GM19035 (cell line): ENCODE measurements around the gene CLIC3.

Experiments
- ATAC-seq: cut with Tn5 transposase; IDR thresholded peaks from one replicate; pipeline ENCODE4 v1.9.1; 2021; ENCODE audit not compliant: unreplicated experiment

CLIC3 gene

GRCh38 chr9:136968333-136969127 lies 27.8 kb downstream of the CLIC3 start:
- no peak for ATAC-seq

- no peak for ATAC-seq
Measured at GRCh38 chr9:136965771-136966484, 30.4 kb downstream of the CLIC3 start.

- no peak for ATAC-seq
Measured at GRCh38 chr9:136964833-136965422, 31.4 kb downstream of the CLIC3 start.

DNA sequence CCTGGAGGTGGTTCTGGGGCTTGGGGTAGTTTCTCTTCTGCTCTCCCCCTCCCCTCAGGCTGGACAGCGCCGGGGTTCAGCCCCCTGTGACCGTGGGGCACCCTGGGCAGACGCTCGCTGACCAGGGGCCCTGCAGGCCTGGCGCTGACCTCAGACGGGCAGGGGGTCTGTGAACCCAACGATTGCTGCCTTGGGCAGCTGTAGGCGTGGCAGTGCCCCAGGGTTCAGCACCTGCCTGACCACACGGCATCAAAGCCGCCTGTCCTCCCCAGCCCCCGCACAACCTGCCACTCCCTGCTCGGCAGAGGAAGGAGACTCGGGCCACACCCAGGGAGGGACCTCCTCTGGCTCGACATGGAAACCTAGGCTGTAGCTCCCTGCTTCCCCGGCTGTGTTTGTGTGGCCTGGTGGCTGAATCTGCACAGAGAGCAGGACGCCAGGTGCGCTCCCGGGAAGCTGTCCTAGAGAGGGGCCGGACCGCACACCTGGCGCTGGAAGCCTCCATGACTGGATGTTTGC lies 32.1 kb downstream of the CLIC3 start:
- no peak for ATAC-seq

- ATAC-seq = no peak
Measured at GRCh38 chr9:136963751-136964150, 32.6 kb downstream of the CLIC3 start.

DNA sequence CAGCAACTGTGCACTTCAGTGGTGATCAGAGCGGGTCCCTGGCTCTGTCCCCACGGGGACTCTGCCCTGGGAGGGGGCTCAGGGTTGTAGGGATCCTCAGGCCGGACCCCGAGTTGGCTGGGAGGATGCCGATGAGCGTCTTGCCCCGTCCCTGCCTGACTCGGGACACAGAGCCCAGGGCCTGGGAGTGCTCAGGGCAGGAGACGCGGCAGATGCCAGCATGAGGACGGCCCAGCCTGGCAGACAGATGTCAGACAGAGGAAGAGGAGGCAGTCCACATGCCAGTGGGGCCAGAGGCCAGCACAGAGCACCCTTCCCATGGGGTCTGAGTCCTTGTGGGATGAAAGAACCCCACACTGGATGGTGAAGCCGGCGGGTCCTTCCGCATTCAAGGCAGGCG lies 33.0 kb downstream of the CLIC3 start:
- no peak for ATAC-seq

GRCh38 chr9:136962701-136963248 lies 33.6 kb downstream of the CLIC3 start:
- no peak for ATAC-seq

DNA sequence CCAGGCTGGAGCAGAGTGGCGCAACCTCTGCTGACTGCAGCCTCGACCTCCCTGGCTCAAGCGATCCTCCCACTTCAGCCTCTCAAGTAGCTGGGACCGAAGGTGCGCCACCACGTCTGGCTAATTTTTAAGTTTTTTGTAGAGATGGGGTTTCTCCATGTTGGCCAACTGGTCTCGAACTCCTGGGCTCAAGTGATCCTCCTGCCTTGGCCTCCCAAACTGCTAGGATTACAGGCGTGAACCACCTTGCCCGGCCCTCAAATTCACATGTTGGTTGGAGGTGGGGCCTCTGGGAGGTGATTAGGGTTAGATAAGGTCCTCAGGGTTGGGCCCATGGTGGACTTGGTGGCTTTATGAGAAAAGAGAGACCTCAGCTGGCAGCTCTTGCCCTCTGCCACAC lies 34.2 kb downstream of the CLIC3 start:
- no peak for ATAC-seq

DNA sequence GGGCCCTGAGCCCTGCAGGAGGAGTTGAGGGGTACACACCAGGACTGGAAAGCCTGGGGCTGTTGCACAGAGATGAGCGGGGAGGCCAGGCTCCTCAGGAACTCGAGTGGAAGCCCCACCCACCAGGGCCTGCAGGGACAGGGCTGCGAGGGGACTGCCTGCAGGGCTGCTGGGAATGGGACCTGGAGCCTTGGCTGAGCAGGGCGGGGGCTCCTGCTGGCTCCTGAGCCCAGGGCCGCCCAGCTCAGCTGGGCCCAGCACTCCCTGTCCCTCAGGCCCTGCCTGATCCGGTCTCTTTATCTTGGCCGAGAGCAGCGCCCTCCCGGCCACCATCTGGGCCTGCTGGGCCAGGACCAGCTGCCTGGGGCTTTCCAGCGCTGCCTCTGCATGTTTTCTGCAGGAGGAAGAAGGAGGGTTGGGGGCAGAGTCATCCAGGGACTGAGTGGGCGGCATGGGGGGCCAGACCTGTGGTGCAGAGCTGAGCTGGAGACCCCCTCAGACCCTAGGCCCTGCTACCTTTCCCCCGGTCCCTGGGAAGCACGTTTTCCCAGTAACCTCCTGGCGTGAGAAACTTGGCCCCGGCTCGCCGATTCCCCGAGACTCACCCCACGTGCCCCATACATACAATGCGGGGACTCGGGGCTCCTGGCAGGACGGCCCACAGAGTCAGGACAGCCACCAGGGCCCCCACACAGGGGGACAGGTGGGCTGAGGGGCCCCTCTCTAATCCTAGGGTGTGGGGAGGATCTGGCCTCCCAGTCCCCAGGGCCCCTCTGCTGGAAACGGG lies 34.9 kb downstream of the CLIC3 start:
- no peak for ATAC-seq

DNA sequence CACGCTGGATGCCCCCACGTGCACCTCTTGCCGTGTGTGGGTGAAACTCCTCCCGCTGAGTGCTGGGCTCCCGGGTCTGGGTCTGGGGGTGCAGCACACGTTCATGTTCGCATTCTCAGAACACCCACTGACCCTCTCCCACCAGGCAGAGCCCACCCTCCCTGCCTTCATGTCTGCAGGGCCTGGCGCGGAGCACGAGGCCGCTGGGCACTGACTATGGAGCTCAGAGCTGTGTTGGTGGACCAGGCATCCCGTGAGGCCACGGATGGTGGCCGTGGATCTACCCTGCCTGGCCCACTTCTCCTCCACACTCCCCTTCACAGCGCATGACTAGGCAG lies 35.5 kb downstream of the CLIC3 start:
- no peak for ATAC-seq

DNA sequence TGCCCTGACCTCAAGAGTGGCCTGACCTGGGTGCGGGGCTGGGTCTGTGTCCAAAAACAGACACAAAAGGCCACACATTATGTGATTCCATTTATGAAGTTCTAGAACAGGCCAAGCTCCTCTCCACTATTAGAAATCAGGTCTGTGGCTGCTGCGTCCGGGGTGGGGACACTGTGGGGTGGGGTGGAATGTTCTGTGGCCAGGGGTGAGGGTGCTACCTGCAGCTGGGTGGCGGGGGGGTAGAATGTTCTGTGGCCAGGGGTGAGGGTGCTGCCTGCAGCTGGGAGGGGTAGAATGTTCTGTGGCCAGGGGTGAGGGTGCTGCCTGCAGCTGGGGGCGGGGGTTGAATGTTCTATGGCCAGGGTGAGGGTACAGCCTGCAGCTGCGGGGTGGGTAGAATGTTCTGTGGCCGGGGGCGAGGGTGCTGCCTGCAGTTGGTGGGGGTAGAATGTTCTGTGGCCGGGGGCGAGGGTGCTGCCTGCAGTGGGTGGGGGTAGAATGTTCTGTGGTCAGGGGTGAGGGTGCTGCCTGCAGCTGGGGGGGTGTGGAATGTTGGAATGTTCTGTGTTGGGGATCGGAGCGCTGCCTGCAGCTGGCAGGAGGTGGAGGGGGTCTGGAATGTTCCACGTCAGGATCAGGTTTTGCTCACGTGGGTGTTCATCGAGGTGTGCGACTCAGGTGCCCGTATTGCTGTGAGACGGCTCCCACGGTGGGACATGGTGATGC lies 36.0 kb downstream of the CLIC3 start:
- no peak for ATAC-seq

DNA sequence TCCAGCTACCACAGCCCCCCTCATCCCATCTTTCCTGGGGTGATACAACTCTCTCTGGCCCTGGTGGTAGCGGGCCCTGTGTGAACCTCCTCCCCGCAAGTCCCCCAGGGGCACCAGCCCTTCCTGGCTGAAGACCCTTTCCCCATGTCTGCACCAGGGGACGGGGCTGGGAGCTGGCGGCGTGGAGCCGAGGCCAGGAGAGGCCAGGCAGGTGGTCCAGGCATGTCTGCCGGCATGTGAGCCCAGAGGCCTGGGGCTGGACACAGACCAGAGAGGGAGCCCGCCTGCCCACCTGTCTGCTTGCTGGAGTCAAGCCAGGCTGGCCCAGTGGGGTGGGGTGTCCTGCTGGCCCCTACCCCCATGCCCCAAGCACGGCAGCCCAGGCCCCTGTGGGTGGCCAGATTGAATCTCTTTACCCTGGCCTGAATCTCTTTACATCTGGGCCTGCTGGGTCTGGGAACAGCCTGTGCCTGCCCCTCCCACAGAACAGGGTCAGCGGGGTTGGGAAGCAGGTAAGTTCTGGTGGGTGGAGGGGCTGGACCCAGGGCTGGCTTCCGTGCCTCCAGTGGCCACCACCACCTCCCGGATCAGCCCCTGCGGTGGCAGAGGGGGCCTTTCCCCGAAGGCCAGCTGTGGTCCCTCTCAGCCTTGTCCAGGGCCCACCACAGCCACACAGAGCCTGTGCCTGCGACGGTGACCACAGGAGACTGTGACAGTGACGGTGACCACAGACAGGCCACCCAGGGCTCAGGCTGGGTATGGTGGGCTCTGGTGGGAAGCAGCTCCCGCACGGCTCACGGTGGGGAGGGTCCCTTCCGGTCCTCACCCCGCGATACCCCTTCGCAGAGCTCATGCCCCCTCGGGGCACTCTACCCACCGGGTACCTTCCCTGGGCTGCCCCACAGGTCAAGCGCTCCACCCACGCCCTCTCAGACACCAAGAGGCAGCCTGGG lies 37.2 kb downstream of the CLIC3 start:
- no peak for ATAC-seq

- ATAC-seq = no peak
Measured at GRCh38 chr9:136958473-136958872, 37.9 kb downstream of the CLIC3 start.

DNA sequence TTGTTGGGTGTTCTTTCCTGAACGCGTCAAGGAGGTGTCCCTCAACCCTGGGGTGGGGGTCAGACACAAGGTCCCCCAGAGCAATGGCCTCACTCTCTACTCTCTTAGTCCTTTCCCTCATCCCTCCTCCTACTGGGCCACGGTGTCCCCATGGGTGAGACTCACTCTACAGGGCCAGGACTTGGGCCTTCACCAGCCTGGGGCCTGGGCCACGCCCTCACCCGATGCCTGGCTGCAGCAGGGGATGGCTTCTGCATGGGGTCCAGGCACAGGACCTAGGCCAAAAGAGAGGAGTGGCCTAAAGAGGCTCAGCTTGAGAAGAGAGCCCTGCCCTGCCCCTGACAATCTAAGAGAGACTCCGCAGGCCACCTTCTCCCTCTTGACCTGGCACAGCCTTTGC lies 38.5 kb downstream of the CLIC3 start:
- ATAC-seq = no peak

DNA sequence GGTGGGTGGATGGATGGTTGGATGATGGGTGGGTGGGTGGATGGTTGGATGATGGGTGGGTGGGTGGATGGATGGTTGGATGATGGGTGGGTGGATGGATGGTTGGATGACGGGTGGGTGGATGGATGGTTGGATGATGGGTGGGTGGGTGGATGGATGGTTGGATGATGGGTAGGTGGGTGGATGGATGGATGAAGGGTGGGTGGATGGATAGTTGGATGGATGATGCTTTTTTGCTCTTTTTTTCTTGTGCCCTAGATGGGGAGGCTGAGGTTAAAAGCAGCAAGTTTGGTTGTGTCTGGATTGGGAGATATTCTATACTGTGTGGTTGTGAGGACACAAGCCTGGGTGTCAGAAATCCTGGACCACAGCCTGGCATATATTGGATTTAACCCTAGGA lies 38.9 kb downstream of the CLIC3 start:
- ATAC-seq = no peak

- no peak for ATAC-seq
Measured at GRCh38 chr9:136956604-136957003, 39.8 kb downstream of the CLIC3 start.

DNA sequence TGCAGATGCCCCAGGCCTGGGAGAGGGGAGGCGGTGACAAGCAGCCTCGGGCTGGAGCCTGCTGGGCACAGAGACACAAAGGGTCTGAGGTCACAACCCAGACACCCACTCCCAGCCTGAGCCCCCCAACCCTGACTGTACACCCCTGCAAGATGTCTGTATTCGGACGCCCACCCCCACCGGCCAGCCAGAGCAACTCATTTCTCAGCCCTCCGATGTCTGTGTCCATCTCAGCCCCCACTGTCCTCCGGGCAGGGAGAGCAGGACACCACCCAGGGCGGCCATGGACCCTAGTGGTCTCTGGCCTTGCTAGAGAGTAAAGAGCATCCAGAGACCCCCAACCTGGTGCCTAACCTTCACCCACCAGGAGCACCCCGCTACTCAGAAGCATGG lies 40.4 kb downstream of the CLIC3 start:
- no peak for ATAC-seq

- no peak for ATAC-seq
Measured at GRCh38 chr9:136955202-136955942, 41.0 kb downstream of the CLIC3 start.
